ENCODE measurements around the gene GOLGA5.
"Not testable (repeated sequence)": the region's sequence is repeated elsewhere in the genome, so short reads cannot be mapped to it uniquely, and the experiment has no call there.

The GOLGA5 gene

DNA sequence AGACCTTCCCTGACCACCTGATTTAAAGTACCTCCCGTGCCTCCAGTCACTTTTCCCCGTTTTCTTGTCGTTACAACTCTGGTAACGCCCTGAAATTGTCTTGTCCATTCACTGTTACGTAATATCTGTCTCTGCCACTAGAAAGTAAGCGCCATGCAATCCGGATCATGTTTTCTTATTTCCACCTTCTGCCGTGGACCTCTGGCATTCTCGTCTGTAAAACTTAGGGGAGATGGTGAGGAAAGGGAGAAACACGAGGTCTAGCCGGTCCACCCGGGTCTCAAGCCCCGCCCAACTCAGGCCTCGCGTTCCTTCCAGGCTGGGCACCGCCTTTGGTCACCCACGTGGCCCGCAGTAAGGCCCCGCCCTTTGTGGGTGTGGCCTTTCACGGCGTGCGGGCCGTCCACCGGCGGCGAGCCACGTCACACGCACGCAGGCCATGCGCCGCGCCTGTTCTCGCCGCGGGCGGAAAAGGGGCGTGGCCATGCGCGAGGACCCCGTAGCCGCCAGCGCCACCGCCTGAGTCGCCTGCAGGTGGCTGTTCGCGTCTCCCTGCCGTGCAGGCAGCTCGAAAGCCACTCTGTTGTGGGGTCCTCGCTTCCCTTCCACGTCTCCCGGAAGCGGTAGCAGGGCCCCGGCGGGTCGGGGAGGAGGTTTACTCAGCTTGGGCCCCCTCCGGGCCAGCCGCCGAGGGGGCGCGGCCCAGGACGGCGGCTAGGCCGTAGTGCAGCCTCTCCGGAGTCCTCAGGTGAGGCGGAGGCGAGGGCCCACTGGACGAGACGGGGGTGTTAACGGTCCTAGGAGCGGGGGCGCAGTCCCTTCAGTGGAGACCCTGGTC is at the start of gene GOLGA5:
GOLGA5 (plus strand) TSS at position 597 of the 838 bp plus-strand sequence. CDS start 3,133 bp downstream, outside the sequence.
- DNase-seq (ENCODE audit: low read depth): peak; percentile 96

DNA sequence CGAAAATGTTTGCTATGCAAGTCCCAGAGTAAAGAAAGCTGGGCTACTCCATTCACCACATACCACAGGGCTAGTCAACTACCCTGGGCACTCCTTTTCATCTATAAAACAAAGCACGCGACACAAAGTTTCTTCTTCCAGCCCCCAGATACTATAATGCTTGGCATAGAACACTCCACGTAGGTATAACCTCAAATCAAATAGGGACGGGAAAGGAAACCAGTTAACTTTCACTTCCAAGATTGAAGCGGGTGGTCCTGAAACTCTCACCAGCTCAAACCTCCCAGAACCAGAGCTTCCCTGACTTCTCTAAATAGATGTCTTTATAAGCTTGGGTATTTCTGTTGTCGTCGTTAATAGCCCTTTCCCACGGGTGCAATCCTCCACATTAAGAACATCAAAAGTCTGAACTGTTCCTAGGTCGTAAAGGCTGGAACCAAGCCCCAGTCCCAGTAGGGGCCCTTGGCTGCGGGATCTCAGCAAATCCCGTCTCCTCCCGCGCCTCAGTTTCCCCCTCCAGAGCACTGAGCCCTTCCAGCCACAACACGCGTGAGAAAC is 46.3 kb upstream of the GOLGA5 start:
- DNase-seq (ENCODE audit: low read depth): no peak

GRCh38 chr14:92748259-92749016 is 45.7 kb upstream of the GOLGA5 start, which contains the start of gene LGMN:
Gene LGMN, minus strand, starts transcription at chr14:92748627. Its CDS starts 15,841 bp downstream, at chr14:92732786.
- peak; percentile 62 for DNase-seq (ENCODE audit: low read depth)

- DNase-seq (ENCODE audit: low read depth): not testable (repeated sequence)
Observed at GRCh38 chr14:92750222-92750728, 43.8 kb upstream of the GOLGA5 start.

DNA sequence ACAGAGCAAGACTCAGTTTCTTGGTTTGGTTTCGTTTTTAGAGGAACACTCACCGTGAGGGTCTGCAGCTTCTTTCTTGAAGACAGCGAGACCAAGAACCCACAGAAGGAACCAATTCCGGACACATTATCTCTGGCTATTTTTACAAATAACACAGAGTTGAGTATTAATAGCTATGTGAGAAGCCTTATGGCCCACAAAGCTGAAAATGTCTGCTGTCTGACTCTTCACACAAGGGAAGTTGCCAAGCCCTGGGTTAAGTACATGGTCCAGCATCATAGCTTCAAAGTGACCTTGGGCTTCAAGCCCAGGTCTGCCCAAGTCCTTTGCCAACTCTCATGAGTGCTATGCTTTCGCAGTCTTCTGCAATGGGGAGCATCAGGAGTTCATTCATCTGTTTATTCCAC is 43.1 kb upstream of the GOLGA5 start:
- no peak for DNase-seq (ENCODE audit: low read depth)

DNA sequence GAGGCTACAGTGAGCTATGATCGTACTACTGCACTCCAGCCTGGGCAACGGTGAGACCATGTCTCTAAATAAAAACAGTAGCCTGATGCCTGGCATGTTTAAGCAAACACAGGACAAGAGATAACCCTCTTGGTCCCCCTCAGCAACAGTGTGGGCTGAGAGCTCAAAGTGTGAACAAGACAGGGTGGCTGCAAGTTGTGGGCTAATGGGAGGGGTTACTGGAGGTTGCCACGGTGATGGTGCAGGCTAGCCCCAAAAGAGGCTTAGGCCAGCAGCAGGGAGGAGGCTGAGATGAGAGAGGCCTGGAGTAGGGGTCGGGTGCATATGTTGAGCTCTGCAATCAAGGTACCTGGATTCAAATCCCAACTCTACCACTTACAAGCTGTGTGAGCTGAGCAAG is 42.3 kb upstream of the GOLGA5 start:
- DNase-seq (ENCODE audit: low read depth): no peak

GRCh38 chr14:92753250-92753649 is 40.9 kb upstream of the GOLGA5 start:
- DNase-seq (ENCODE audit: low read depth): no peak

GRCh38 chr14:92754966-92755365 is 39.1 kb upstream of the GOLGA5 start:
- DNase-seq (ENCODE audit: low read depth): no peak

GRCh38 chr14:92755495-92755894 is 38.6 kb upstream of the GOLGA5 start:
- DNase-seq (ENCODE audit: low read depth): no peak

DNA sequence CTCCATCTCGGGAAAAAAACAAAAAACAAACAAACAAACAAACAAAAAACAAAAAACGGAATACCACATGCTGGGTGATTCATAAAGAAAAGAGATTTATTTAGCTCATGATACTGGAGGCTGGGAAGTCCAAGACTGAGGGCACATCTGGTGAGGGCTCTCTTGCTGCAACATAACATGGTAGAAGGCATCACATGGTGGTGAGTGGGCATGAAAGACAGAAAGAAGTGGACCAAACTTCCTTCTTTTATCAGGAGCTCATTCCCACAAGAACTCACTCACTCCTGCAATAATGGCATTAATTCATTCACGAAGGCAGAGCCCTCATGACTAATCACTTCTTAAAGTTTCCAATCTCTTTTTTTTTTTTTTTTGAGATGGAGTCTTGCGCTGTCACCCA is 37.7 kb upstream of the GOLGA5 start:
- DNase-seq (ENCODE audit: low read depth): no peak

- DNase-seq (ENCODE audit: low read depth): no peak
Observed at GRCh38 chr14:92759300-92759678, 34.8 kb upstream of the GOLGA5 start.

DNA sequence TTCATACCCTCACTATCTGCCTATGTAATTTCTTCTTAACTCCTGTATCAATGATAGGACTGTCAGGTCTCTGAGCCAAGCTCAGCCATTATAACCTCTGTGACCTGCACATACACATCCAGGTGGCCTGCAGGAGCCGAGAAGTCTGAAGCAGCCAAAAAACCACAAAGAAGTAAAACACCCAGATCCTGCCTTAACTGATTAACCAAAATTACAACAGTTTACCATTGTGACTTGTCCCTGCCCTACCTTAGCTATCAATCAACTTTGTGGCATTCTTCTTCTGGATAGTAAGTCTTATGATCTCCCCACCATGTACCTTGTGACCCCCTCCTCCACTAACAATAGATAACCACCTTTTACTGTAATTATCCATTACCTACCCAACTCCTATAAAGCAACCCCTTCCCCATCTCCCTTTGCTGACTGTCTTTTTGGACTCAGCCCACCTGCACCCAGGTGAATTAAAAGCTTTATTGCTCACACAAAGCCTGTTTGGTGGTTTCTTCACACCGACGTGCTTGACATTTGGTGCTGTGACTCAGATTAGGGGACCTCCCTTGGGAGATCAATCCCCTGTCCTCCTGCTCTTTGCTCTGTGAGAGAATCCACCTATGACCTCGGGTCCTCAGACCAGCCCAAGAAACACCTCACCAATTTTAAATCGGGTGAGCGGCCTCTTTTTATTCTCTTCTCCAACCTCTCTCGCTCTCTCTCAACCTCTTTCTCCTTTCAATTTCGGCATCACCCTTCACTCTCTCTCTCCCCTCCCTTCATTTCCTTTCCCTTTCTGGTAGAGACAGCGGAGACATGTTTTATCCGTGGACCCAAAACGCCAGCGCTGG is 34.2 kb upstream of the GOLGA5 start:
- no peak for DNase-seq (ENCODE audit: low read depth)

GRCh38 chr14:92760524-92760805 is 33.6 kb upstream of the GOLGA5 start:
- no peak for DNase-seq (ENCODE audit: low read depth)

DNA sequence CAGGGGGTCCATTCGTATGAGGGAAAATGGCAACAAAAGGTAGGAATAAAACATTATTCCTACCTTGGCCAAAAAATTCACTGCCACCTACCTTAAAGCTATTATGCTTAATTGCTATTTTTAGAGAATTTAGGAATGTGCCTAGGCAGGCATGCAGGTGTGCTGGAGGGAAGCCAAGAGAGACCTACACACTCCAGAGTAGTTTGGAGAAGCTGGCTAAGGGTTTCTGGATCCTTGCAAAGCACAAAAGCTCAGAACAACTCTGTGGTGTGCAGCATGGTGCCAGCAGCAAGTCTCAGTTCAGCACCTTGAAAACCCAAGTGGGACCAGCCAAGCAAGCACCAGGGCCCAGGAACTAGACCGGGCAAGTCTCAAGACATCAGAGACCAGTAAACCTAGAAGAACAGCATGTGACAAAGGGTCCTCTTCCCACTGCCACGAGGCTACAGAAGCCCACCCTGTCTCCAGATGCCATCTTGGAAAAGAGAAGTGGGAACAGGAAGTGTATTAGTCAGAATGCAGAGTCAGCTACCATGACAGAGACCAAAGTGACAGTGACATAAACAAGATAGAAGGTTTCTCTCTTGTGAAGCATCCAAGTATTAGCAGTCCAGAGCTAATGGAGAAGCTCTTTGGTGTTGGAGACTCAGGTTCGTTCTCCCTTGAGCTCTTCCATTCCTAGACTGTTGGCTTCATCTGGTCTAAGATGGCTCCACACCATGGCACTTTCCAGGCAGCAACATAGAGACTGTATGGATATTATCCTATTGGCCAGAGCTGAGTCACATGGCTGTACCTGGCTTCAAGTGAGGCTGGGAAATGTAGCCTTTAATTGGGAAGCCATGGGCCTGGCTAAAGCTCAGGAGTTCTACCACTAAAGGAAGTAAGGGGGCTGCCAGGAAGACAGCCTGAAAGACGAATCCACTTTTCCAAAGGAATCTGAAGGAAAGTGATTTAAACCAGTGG is 30.2 kb upstream of the GOLGA5 start:
- not testable (repeated sequence) for DNase-seq (ENCODE audit: low read depth)

DNA sequence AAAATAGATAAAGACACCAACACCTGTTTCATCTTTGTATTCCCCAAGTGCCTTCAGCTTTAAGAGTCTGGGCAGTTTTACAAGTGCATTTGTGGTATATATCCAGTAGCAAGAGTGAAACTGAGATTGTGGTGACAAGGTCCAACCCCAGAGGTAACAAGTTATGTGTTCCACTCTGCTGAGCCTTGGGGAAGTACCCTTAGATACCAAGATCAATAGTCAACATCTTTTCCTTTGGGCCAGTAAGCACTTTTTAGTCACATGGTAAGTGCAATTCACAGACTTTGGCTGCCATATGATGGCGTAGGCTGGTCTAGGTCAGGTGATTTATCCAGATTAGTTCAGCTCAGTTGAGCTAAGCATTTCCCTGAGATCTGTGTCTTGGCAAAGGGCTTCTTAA is 25.9 kb upstream of the GOLGA5 start:
- peak; percentile 2 for DNase-seq (ENCODE audit: low read depth)

GRCh38 chr14:92768795-92769194 is 25.3 kb upstream of the GOLGA5 start:
- no peak for DNase-seq (ENCODE audit: low read depth)

DNA sequence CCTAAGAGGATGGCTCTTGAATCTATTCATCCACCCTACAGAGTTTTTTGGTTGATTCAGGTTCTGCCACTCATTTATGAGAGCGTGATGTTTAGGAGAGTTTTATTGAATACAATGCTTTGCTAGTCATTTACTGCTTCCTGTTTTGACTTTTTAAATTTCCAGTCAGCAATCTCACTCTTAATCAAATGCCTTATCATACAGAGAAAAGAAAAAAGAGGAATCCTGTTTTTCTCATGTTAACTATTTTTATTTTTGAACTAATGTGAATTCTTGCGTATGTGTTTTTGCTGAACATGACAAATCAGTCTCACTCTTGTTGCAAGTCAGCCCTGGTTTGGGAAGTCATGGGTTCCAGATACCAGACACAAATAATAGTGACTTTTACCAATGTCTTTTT is 23.6 kb upstream of the GOLGA5 start:
- no peak for DNase-seq (ENCODE audit: low read depth)

GRCh38 chr14:92774572-92774971 is 19.5 kb upstream of the GOLGA5 start:
- DNase-seq (ENCODE audit: low read depth): no peak

DNA sequence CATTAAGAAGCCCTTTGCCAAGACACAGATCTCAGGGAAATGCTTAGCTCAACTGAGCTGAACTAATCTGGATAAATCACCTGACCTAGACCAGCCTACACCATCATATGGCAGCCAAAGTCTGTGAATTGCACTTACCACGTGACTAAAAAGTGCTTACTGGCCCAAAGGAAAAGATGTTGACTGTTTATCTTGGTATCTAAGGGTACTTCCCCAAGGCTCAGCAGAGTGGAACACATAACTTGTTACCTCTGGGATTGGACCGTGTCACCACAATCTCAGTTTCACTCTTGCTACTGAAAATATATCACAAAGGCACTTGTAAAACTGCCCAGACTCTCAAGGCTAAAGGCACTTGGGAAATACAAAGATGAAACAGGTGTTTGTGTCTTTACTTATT is 18.8 kb upstream of the GOLGA5 start:
- DNase-seq (ENCODE audit: low read depth): not testable (repeated sequence)

DNA sequence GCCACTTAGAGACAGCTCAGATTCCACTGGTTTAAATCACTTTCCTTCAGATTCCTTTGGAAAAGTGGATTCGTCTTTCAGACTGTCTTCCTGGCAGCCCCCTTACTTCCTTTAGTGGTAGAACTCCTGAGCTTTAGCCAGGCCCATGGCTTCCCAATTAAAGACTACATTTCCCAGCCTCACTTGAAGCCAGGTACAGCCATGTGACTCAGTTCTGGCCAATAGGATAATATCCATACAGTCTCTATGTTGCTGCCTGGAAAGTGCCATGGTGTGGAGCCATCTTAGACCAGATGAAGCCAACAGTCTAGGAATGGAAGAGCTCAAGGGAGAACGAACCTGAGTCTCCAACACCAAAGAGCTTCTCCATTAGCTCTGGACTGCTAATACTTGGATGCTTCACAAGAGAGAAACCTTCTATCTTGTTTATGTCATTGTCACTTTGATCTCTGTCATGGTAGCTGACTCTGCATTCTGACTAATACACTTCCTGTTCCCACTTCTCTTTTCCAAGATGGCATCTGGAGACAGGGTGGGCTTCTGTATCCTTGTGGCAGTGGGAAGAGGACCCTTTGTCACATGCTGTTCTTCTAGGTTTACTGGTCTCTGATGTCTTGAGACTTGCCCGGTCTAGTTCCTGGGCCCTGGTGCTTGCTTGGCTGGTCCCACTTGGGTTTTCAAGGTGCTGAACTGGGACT is 15.1 kb upstream of the GOLGA5 start:
- not testable (repeated sequence) for DNase-seq (ENCODE audit: low read depth)
